OCI-LY3 (cell line): ENCODE measurements around the gene UCN2.

Source experiments
- H2AFZ ChIP-seq: fragments of 200-600, 300-600 bp; shearing (Covaris generic); 2 replicates; pipeline ENCODE4 v1.6.0; 2014; ENCODE audit warnings: antibody characterized with exemption, low read depth, low read length
- H3K27ac ChIP-seq: fragments of 200-600, 300-600 bp; sonication (generic); 2 replicates; pipeline ENCODE4 v1.5.1; 2014; ENCODE audit warnings: mild to moderate bottlenecking, low read length, moderate library complexity, mixed read lengths
- H3K27me3 ChIP-seq: fragments of 200-600, 300-600 bp; sonication (generic); 2 replicates; pipeline ENCODE4 v1.6.1; 2014; ENCODE audit warnings: low read depth, low read length, mixed read lengths
- H3K36me3 ChIP-seq: fragments of 200-600, 300-600 bp; sonication (generic); replicated peaks from 2 replicates; pipeline ENCODE3; 2014; ENCODE audit warnings: low read depth, low read length, mixed read lengths
- H3K4me1 ChIP-seq: fragments of 300-600, 200-600 bp; sonication (generic); 2 replicates; pipeline ENCODE4 v1.6.1; 2014; ENCODE audit warnings: low read length, mixed read lengths
- H3K4me2 ChIP-seq: fragments of 200-600, 300-600 bp; sonication (generic); 2 replicates; pipeline ENCODE4 v1.6.1; 2014; ENCODE audit warnings: low read length, mixed read lengths
- H3K4me3 ChIP-seq: fragments of 300-600, 200-600 bp; sonication (generic); 2 replicates; pipeline ENCODE4 v1.5.1; 2014; ENCODE audit warnings: antibody characterized with exemption, mild to moderate bottlenecking, low read length, moderate library complexity
- H3K79me2 ChIP-seq: fragments of 300-600, 200-600 bp; shearing (Covaris generic); 2 replicates; pipeline ENCODE4 v1.6.1; 2014; ENCODE audit warnings: mild to moderate bottlenecking, low read length, mixed read lengths
- H3K9ac ChIP-seq: fragments of 300-600, 200-600 bp; shearing (Covaris generic); 2 replicates; pipeline ENCODE4 v1.6.0; 2014; ENCODE audit warnings: mild to moderate bottlenecking, low read length, moderate library complexity
- H3K9me3 ChIP-seq: fragments of 200-600, 300-600 bp; shearing (Covaris generic); 2 replicates; pipeline ENCODE4 v1.6.1; 2014; ENCODE audit warnings: low read length, mixed read lengths; ENCODE audit not compliant: insufficient read depth
- H4K20me1 ChIP-seq: fragments of 200-600, 300-600 bp; sonication (generic); 2 replicates; pipeline ENCODE4 v1.6.1; 2016; ENCODE audit warnings: low read length, mixed read lengths; ENCODE audit not compliant: insufficient read depth
- CTCF ChIP-seq: fragments of 200-600, 300-600 bp; sonication (generic); IDR thresholded peaks from 2 replicates; pipeline ENCODE4 v1.5.1; 2014; ENCODE audit warnings: antibody characterized with exemption, low read length, low read depth
- EZH2phosphoT487 ChIP-seq: fragments of 200-600 bp; shearing (Covaris generic); IDR thresholded peaks from 2 replicates; pipeline ENCODE4 v1.6.1; 2018; ENCODE audit warnings: antibody characterized with exemption, mixed run types, low read depth

The UCN2 gene

DNA sequence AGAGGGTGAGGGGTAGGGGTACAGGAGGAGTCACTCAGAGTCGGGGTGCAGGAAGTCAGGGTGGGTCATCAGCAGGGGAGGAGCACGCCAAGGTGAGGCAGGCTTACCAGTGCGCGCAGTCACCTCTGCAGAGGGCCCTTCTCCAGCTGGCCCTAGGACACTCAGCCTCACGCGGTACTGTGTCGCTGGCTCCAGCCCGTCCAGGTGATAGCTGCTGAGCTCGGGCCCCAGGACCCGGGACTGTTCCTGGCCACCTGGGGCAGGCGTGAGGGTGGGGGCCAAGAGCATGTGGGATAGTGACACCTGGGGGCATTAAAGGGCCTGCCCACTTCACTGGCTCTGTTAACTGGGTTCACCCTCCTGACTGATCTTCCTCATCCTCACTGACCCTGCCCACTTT is 24.1 kb upstream of the UCN2 start:
- no peak for TF ChIP-seq CTCF
- no peak for TF ChIP-seq EZH2phosphoT487
- no peak overlapping the region for H3K27ac ChIP-seq
- no peaks in the 10 kb centered on the region for H3K79me2 ChIP-seq
- H2AFZ ChIP-seq = no peak overlapping the region
- H3K27me3 ChIP-seq = no peaks in the 10 kb centered on the region
- H3K9me3 ChIP-seq = no peaks in the 10 kb centered on the region
- H3K9ac ChIP-seq = no peak overlapping the region
- H3K4me3 ChIP-seq = no peak overlapping the region
- no peaks in the 10 kb centered on the region for H4K20me1 ChIP-seq
- no peak overlapping the region for H3K4me2 ChIP-seq
- no peaks in the 10 kb centered on the region for H3K4me1 ChIP-seq
- no peaks in the 10 kb centered on the region for H3K36me3 ChIP-seq

GRCh38 chr3:48585411-48585810 is 21.8 kb upstream of the UCN2 start:
- Histone ChIP-seq H3K27ac (no peak overlapping the region), H3K36me3 (no peaks in the 10 kb centered on the region), H4K20me1 (no peaks in the 10 kb centered on the region), H3K4me1 (no peaks in the 10 kb centered on the region), H3K4me2 (no peak overlapping the region), H3K27me3 (no peaks in the 10 kb centered on the region), H3K9me3 (no peaks in the 10 kb centered on the region), H2AFZ (no peak overlapping the region), H3K4me3 (no peak overlapping the region), H3K79me2 (no peaks in the 10 kb centered on the region), H3K9ac (no peak overlapping the region)
- TF ChIP-seq CTCF (no peak), EZH2phosphoT487 (no peak)

- H3K79me2 ChIP-seq = no peaks in the 10 kb centered on the region
- TF ChIP-seq CTCF = no peak
- TF ChIP-seq EZH2phosphoT487 = no peak
- H4K20me1 ChIP-seq = no peaks in the 10 kb centered on the region
- no peaks in the 10 kb centered on the region for H3K4me1 ChIP-seq
- H3K4me2 ChIP-seq = no peak overlapping the region
- H3K27me3 ChIP-seq = no peaks in the 10 kb centered on the region
- no peak overlapping the region for H3K27ac ChIP-seq
- H3K4me3 ChIP-seq = no peak overlapping the region
- no peaks in the 10 kb centered on the region for H3K9me3 ChIP-seq
- no peak overlapping the region for H3K9ac ChIP-seq
- no peaks in the 10 kb centered on the region for H3K36me3 ChIP-seq
- no peak overlapping the region for H2AFZ ChIP-seq
These were observed 21.3 kb upstream of the UCN2 start for GRCh38 chr3:48584836-48585235.

DNA sequence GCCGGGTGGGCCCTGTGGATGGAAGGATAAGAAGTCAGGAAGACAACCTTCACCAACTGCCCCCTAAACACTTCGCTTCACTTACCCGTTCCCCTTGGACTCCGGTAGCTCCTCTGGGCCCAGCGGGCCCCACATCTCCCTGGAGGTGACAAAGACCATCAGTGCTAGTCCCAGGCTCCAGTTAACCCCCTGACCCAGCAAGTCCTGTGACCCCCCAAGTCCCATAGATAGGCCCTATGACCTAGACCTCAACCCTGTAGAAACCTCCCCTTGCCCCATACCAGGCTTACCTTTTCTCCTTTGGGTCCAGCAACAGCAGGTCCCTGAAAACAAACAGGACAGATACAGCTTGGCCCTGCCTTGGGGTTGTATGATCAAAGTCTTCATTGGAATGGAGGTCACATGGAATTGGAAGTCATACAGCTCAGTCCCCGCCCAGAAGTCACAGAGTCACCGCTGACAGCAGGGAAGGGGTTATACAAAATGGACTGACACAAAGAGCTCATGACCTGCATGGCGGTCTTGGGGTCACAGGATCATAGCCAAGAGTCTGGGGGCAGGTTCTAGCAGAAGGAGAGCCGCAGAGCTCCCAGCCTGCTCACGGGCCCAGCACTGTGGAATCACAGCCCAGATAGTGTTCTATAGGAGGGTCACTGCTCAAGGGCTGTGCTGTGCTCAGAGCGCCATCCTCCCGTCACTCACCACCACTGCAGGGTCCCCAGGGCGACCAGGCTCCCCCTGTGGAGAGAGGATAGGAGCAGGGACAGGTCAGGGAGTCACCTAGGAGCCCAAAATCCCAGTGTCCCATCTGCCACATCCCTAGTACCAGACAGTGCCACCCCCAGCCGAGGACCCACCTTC is 18.3 kb upstream of the UCN2 start:
- H3K36me3 ChIP-seq = no peaks in the 10 kb centered on the region
- no peak overlapping the region for H3K4me3 ChIP-seq
- no peak for TF ChIP-seq EZH2phosphoT487
- TF ChIP-seq CTCF = no peak
- H3K9me3 ChIP-seq = no peaks in the 10 kb centered on the region
- no peaks in the 10 kb centered on the region for H3K4me1 ChIP-seq
- no peak overlapping the region for H3K4me2 ChIP-seq
- no peak overlapping the region for H3K27ac ChIP-seq
- no peaks in the 10 kb centered on the region for H3K79me2 ChIP-seq
- H3K9ac ChIP-seq = no peak overlapping the region
- no peaks in the 10 kb centered on the region for H4K20me1 ChIP-seq
- no peaks in the 10 kb centered on the region for H3K27me3 ChIP-seq
- H2AFZ ChIP-seq = no peak overlapping the region
